Heart right ventricle (tissue), 16 donors: ENCODE measurements around the gene TUT1. TPM values are rescaled to one million over a fixed set of nuclear protein-coding genes. Genes with fewer than 3 reads are reported as not detected.

Source experiments
- ATAC-seq, 8 donors: fragments of 200-7000 bp; cut with Tn5 transposase; one replicate each; pipeline ENCODE4 v1.9.1; 2020; ENCODE audit warnings: mild to moderate bottlenecking in 8 of 8, moderate library complexity in 8 of 8, moderate number of reproducible peaks in 1 of 8
- DNase-seq, 2 donors: peaks; one replicate each; pipeline ENCODE4 v3.0.0-alpha.2; 2020
- H3K27ac ChIP-seq, 10 donors: fragments of 200-600 bp; sonication (generic) in 2 of 10; one replicate each; pipeline versions ENCODE4 v1.5.0 to v1.8.0; 2020 to 2022; ENCODE audit warnings: mild to moderate bottlenecking in 3 of 10
- H3K27me3 ChIP-seq, 7 donors: fragments of 200-600 bp; one replicate each; pipeline ENCODE4 v1.8.0; 2021 to 2022; ENCODE audit warnings: mild to moderate bottlenecking in 2 of 7
- H3K36me3 ChIP-seq, 9 donors: fragments of 200-600 bp; sonication (generic) in 1 of 9; one replicate each; pipeline versions ENCODE4 v1.5.0 to v1.8.0; 2020 to 2022; ENCODE audit warnings: mild to moderate bottlenecking in 2 of 9
- H3K4me1 ChIP-seq, 9 donors: fragments of 200-600 bp; sonication (generic) in 1 of 9; one replicate each; pipeline versions ENCODE4 v1.5.0 to v1.8.0; 2020 to 2022; ENCODE audit warnings: mild to moderate bottlenecking in 4 of 9
- H3K4me3 ChIP-seq, 10 donors: fragments of 200-600 bp; sonication (generic) in 2 of 10; one replicate each; pipeline versions ENCODE4 v1.5.0 to v1.8.0; 2020 to 2022; ENCODE audit warnings: mild to moderate bottlenecking in 7 of 10, moderate library complexity in 2 of 10
- H3K9me3 ChIP-seq, 11 donors: fragments of 200-600 bp in 10 of 11; sonication (generic) in 2 of 11; one replicate each; pipeline versions ENCODE4 v1.5.0 to v1.8.0; 2013 to 2022; ENCODE audit warnings: mild to moderate bottlenecking in 2 of 11, control low read depth in 1 of 11, moderate library complexity in 1 of 11
- WGBS, 2 donors: extraction: QIAGEN DNeasy Blood & Tissue Kit; methylation state at CpG; one replicate each; pipeline ENCODE4 v1.1.7; 2013; ENCODE audit warnings: inconsistent platforms in 1 of 2; 5-methylcytosine and 5-hydroxymethylcytosine counted together
- intact Hi-C, 10 donors: fragments of 100-400 bp; cut with DNase I; formaldehyde crosslinking; loops; one replicate each; pipeline versions ENCODE4 v1.11.1 to v1.14.2; 2022
- polyA plus RNA-seq, 2 donors: library from polyadenylated mRNA; stranded (reverse); fragments of 200-250 nt; gene quantifications; one replicate each; pipeline ENCODE4 v1.2.3, GENCODE V29; 2013
- total RNA-seq, 10 donors: library from RNA; stranded (reverse); fragmentation: NEBNext Ultra II Directional in 3 of 10; extraction: Animal tissue kit (Norgen Biotek cat#: 25700) in 3 of 10; gene quantifications; one replicate each; pipeline versions ENCODE4 v1.2.1 to v1.2.4, GENCODE V29; 2021 to 2023
- TF ChIP-seq, protein P1 (sequence below), 9 donors: fragments of 200-600 bp; sonication (generic) in 2 of 9; IDR thresholded peaks; one replicate each; pipeline versions ENCODE4 v1.5.0 to v1.8.0; 2021 to 2022; ENCODE audit warnings: antibody characterized with exemption in 9 of 9, mild to moderate bottlenecking in 5 of 9, moderate library complexity in 1 of 9
- donor health status: Arrhythmogenic right ventricular cardiomyopathy.
- donor health status: ischemic (EF 13 %, LVEDD 7.1; RV severe dilation, severe dysfunction).
- donor health status: healthy with polysubstance abuse.
- donor health status: DM: no; HTN: yes; CAD: no.
- donor health status: DM: no; HTN: no; CAD: no.
- donor health status: ischemic (EF 25% LVEDD 6.9; RV normal size, moderate dysfunction).
- donor health status: ischemic (EF 25% LVEDD 5.7; RV mildly dilated, moderate dysfunction).
- donor health status: healthy.
- donor health status: DM: yes; HTN: yes; CAD: no.
- donor health status: Ischemic cardiomyopathy.
- donor health status: ischemic (EF 35%, LVEDD 5.7; RV mildly dilated, moderate dysfunction).
- donor health status: nonischemic (EF 11% LVEDD 7.7; RV severe dilation, severe dysfunction).
- donor health status: DM: yes; HTN: yes; CAD: no.
- donor health status: PGD.
- donor health status: ischemic (EF 29% LVEDD 5.4; RV normal size, mild dysfunction).
- donor health status: nonischemic (EF 23%, LVEDD 6.1; RV moderate dilation, normal function).

The TUT1 gene
- total and polyA plus RNA-seq, 12 donors, result 8.2 to 19.2 (median 12.3) TPM

DNA sequence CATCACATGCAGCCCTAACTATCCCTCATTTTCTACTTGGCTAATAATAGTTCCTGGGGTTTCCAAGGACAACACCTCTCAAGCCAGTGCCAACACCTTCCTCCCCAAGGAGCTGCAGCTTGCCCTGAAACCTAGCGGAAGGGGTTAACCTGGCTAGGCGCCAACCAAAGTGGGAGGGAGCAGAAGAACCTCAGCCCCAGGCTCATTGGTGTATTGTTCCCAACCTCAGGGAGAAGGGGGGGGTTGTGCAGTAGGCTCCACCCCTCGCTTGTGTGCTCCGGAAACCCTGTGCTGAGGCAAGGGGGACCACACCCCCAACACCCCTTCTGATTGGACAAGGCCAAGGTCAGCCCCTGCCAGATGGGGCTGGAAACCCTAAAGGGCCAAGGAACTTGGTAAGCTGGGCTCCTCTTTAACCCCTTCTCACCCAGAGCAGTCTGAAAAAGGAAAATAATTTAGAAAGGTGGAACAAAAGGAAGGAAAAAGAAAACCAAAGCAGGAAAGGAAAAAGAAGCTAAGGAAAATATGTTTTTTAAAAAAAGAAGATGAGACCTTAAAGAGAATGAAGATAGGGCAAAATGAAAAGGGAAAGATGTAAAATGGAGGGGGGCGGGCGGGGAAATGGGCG is 7.9 kb upstream of the TUT1 start:
- peak; percentile 56 to 84 (median 76) for ATAC-seq
- 38 to 40% methylated on average over 7 of the region's 7 CpGs for WGBS, 2 donors
- no peaks in the 10 kb centered on the region for H3K27me3 ChIP-seq
- peak; percentile 89 to 97 for DNase-seq
- H3K4me3 ChIP-seq, result peak overlapping the region in 8 of 10 donors; percentile 73 to 100 (median 96)
- intact Hi-C loops, result loop anchor here in 2 of 10 donors (5.0 to 10.0 kb wide), 2 partner anchors 68 to 96 kb away; partner anchors contain the start of genes C11orf98 (in 1 of the 2) and CSKMT (in 1 of the 2)
- TF ChIP-seq, protein P1, sequence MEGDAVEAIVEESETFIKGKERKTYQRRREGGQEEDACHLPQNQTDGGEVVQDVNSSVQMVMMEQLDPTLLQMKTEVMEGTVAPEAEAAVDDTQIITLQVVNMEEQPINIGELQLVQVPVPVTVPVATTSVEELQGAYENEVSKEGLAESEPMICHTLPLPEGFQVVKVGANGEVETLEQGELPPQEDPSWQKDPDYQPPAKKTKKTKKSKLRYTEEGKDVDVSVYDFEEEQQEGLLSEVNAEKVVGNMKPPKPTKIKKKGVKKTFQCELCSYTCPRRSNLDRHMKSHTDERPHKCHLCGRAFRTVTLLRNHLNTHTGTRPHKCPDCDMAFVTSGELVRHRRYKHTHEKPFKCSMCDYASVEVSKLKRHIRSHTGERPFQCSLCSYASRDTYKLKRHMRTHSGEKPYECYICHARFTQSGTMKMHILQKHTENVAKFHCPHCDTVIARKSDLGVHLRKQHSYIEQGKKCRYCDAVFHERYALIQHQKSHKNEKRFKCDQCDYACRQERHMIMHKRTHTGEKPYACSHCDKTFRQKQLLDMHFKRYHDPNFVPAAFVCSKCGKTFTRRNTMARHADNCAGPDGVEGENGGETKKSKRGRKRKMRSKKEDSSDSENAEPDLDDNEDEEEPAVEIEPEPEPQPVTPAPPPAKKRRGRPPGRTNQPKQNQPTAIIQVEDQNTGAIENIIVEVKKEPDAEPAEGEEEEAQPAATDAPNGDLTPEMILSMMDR (IDR thresholded peaks at IDR 0.05), result no peak
- peaks cover 17 to 48% (median 43%) of the 10 kb centered on the region in 9 donors for H3K4me1 ChIP-seq
- peaks cover 0 to 61% (median 36%) of the 10 kb centered on the region in 9 donors for H3K36me3 ChIP-seq
- H3K27ac ChIP-seq, result peak overlapping the region in 9 of 10 donors; percentile 14 to 99 (median 97)
- H3K9me3 ChIP-seq, result no peaks in the 10 kb centered on the region

DNA sequence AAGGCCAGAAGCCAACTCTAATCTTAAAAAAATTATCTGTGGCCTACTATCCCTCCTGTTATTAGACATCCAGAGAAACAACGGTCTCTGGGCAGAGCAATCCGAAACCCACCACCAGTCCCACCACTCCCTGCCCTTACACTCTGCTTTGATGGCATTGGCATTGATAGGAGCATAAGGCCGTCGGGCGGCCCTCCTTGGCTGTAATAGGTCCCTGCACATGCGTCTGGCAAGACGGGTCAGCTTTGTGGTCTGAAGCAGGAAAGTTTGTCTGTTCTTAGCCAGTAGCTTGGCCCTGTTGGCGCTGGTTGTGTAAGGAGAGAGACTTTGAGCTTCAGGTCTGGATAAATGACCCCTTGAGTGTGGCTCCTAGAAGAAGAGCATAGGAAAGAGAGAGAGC is 3.8 kb upstream of the TUT1 start:
- H3K4me1 ChIP-seq, result peaks cover 11 to 55% (median 44%) of the 10 kb centered on the region in 9 donors
- WGBS, 2 donors, result 85 to 86% methylated on average over 8 of the region's 8 CpGs
- ATAC-seq (no peak), DNase-seq (no peak)
- H3K4me3 ChIP-seq, result no peak overlapping the region
- H3K9me3 ChIP-seq, result no peaks in the 10 kb centered on the region
- intact Hi-C loops, result loop anchor here in 2 of 10 donors (5.0 to 10.0 kb wide), 2 partner anchors 72 to 100 kb away; partner anchors contain the start of genes C11orf98 (in 1 of the 2) and CSKMT (in 1 of the 2)
- H3K36me3 ChIP-seq, result peaks cover 0 to 68% (median 44%) of the 10 kb centered on the region in 9 donors
- TF ChIP-seq, protein P1 (IDR thresholded peaks at IDR 0.05), result no peak
- H3K27ac ChIP-seq, result no peak overlapping the region
- H3K27me3 ChIP-seq, result no peaks in the 10 kb centered on the region

DNA sequence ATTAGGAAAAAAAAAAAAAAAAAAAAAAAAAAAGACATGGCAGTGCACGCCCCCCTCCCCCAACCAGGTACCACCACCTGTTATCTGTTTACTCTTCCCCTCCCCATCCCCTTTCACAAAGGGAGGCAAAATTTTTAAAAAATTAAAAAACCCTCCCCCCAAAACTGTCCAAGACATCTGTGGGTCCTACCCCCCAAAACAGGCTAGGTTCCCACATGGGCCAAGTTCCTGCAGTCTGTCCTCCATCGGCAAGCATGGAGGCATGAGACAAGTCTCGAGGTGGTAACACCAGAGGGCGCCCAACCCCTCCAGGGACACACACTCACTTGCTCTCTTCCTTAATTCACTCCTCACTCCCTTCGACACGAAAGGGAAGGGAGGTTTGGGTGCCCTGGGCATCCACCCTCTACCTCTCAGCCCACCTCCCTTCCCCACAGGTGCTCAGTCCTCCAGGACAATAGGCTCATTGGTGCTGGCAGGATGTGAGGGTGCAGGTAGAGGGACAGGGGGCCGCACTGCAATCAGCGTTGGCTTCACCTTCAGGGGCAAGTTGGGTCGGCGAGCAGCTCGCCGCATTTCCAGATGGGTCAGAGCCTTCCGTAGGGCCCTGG is 2.2 kb upstream of the TUT1 start:
- Histone ChIP-seq H3K4me3 (no peak overlapping the region), H3K27me3 (no peaks in the 10 kb centered on the region), H3K9me3 (no peaks in the 10 kb centered on the region), H3K27ac (peak overlapping the region in 2 of 10 donors; percentile 49 to 97), H3K36me3 (peaks cover 0 to 63% (median 48%) of the 10 kb centered on the region in 9 donors), H3K4me1 (peaks cover 3 to 52% (median 34%) of the 10 kb centered on the region in 9 donors)
- intact Hi-C loops, result loop anchor here in 3 of 10 donors (5.0 to 10.0 kb wide), 3 partner anchors 46 to 264 kb away; partner anchors contain the start of gene AHNAK (in 1 of the 3)
- TF ChIP-seq, protein P1 (IDR thresholded peaks at IDR 0.05), result peak; percentile 8 to 70 (median 57)
- ATAC-seq (no peak), DNase-seq (peak; percentile 73 to 75)
- WGBS, 2 donors, result 56 to 58% methylated on average over 13 of the region's 13 CpGs

DNA sequence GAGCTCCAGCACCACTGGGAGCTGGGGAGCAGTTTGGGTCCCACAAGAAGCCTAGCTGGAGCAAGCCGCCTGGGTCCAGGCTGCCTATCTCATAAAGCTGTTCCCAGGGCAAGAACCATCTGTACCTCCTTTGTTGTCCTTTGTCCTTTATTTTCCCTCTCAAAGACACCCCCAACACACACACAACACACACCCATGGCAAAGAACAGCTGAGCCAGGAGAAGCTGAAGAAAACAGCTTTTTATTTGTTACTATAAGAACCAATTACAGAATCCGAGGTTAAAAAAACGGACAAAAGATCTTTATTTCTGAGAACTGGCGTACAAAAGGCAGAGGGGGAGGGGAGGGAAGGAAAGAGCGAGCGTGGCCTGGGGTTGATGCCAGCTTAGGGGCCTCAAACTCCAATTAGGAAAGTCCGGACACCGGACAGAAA is 1.7 kb upstream of the TUT1 start:
- intact Hi-C loops, result loop anchor here in 3 of 10 donors (5.0 to 10.0 kb wide), 3 partner anchors 46 to 264 kb away; partner anchors contain the start of gene AHNAK (in 1 of the 3)
- WGBS, 2 donors, result 76 to 80% methylated on average over 8 of the region's 8 CpGs

More for the DNA sequence above, 1.7 kb upstream of the TUT1 start:
- H3K27me3 ChIP-seq, result no peaks in the 10 kb centered on the region
- H3K4me1 ChIP-seq, result peaks cover 3 to 49% (median 28%) of the 10 kb centered on the region in 9 donors
- no peak for ATAC-seq
- no peak overlapping the region for H3K4me3 ChIP-seq
- TF ChIP-seq, protein P1 (IDR thresholded peaks at IDR 0.05), result no peak
- no peak for DNase-seq
- H3K9me3 ChIP-seq, result no peaks in the 10 kb centered on the region
- peaks cover 0 to 63% (median 52%) of the 10 kb centered on the region in 9 donors for H3K36me3 ChIP-seq
- peak overlapping the region in 9 of 10 donors; percentile 92 to 97 (median 95) for H3K27ac ChIP-seq
